Ecto neural progenitor cell (in vitro differentiated cells): Measurements from ENCODE around the gene TUT4.

Source experiments
- DNase-seq: peaks from one replicate; pipeline ENCODE4 v3.0.0-alpha.2; 2018; ENCODE audit warnings: low spot score

TUT4 gene

GRCh38 chr1:52531249-52531872 lies 21.5 kb downstream of the TUT4 start:
- no peak for DNase-seq

DNA sequence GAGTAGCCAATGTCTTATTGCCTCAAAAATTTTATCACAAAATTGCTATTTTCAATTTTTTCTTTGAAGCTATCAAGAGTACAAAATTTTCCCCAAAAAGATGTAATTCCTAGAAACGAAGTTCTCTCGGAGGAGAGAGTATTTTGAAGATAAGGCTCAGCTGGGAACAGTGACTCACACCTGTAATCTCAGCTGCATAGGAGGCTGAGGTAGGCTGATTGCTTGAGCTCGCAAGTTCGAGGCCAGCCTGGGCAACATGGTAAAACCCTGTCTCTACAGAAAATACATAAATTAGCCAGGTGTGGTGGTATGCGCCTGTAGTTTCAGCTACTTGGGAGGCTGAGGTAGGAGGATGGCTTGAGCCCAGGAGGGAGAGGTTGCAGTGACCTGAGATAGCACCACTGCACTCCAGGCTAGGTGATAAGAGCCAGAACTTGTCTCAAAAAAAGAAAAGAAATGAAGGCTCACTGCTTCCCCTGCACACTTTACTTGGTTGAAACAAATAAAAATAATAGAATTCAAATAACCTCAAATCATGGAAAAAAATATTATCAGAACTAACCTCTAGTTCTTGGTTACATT lies 22.2 kb downstream of the TUT4 start:
- no peak for DNase-seq

- DNase-seq = no peak
Measured at GRCh38 chr1:52523376-52523775, 29.5 kb downstream of the TUT4 start.

GRCh38 chr1:52520148-52520547 lies 32.7 kb downstream of the TUT4 start:
- DNase-seq = no peak

- DNase-seq = no peak
Measured at GRCh38 chr1:52518962-52519361, 33.9 kb downstream of the TUT4 start.

- DNase-seq = no peak
Measured at GRCh38 chr1:52511851-52512615, 40.9 kb downstream of the TUT4 start.

- DNase-seq = no peak
Measured at GRCh38 chr1:52511439-52511838, 41.5 kb downstream of the TUT4 start.

- no peak for DNase-seq
Measured at GRCh38 chr1:52506920-52507546, 45.9 kb downstream of the TUT4 start.

GRCh38 chr1:52506349-52506748 lies 46.5 kb downstream of the TUT4 start:
- DNase-seq = no peak

- no peak for DNase-seq
Measured at GRCh38 chr1:52504720-52505119, 48.2 kb downstream of the TUT4 start.

- no peak for DNase-seq
Measured at GRCh38 chr1:52503706-52504105, 49.2 kb downstream of the TUT4 start.

DNA sequence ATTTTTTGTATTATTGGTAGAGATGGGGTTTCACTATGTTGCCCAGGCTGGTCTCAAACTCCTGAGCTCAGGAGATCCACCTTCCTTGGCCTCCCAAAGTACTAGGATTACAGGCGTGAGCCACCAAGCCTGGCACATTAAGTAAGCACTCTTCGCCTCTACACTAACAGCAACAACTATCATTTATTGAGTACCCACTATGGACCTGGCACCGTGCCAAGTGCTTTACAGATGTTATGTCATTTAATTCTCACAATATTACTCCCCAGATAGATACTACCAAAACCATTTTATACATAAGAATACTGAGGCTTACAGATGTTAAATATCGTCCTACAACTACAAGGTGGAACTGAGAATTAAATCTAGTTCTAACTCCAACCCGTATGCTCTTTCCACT lies 50.1 kb downstream of the TUT4 start:
- no peak for DNase-seq

GRCh38 chr1:52487632-52488031 lies 65.3 kb downstream of the TUT4 start:
- no peak for DNase-seq

DNA sequence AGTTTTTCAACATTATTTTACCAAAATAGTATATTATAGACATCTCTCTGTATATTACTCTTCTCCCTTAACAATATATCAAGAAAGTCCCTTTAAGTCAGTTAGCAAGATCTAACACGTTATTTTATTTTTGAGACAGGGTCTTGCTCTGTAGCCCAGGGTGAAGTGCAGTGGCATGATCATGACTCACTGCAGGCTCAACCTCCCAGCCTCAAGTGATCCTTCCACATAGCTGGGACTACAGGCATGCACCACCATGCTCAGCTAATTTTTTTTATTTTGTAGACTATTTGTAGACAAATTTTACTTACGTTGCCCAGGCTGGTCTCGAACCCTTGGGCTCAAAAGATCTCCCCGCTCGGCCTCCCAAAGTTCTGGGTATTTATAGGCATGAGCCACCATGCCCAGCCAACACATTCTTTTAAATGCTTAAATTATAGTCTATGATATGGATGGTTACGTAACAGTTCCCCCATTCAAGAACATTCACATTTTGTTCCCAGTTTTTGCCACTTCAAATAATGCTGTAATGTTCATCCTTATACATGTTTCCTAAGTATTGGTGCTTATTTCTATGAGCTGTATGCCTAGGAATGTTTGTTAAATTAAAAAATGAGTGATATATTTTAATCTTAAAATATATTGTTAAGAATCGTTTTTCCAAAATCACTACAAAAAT lies 70.4 kb downstream of the TUT4 start:
- no peak for DNase-seq

GRCh38 chr1:52479076-52479475 lies 73.8 kb downstream of the TUT4 start:
- no peak for DNase-seq

GRCh38 chr1:52477876-52478275 lies 75.0 kb downstream of the TUT4 start:
- DNase-seq = no peak

DNA sequence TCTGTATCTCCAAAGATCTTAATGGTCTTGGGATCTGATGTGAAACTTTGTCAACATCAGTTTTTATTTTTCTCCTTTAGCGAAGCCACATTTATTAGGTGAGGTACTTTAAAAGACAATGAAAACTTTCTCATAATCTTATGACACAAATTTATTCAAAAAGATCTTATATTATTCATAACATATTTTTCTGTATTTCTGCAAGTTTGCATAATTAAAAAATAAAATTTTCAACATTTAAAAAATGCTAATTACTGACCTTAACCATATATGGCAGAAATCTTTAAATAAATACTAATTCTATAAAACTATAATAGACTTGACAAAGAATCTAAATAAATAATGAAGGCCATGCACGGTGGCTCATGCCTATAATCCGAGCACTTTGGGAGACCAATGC lies 75.9 kb downstream of the TUT4 start:
- no peak for DNase-seq

- no peak for DNase-seq
Measured at GRCh38 chr1:52474807-52475206, 78.1 kb downstream of the TUT4 start.

DNA sequence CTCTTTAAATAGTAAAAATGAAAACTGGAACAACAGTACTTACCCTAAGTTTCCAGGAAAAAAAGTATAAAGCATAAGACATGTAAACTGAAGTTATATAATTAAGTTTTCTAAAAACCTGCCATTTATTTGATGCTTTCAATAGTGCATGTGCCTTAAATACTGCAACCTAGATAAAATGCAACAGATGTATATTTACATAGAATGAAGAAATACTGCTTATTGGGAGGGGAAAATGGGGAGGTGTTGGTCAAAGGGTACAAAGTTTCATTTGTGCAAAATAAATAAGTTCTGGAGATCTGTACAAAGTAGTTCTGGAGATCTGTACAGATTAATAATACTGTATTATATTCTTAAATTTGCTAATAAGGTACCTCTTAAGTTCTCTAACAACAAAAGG lies 79.9 kb downstream of the TUT4 start:
- no peak for DNase-seq

- no peak for DNase-seq
Measured at GRCh38 chr1:52472384-52472783, 80.5 kb downstream of the TUT4 start.

- no peak for DNase-seq
Measured at GRCh38 chr1:52469108-52469507, 83.8 kb downstream of the TUT4 start.

GRCh38 chr1:52463891-52464290 lies 89.0 kb downstream of the TUT4 start:
- DNase-seq = no peak

DNA sequence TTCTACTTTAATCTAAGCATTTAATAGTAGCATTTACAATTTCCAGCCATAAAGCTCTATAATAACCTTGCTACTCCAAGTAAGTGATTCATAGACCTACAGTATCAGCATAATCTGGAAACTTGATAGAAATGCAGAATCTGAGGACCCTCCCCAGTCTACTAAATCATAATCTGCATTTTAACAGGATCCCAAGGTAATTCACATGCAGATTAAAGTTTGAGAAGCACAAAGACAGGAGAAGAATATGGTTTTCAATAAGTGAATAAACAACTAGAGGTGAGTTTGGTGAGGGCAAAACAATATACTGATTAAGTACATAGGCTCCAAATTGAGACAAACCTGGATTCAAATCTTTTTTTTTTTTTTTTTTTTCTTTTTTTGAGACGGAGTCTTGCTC lies 91.1 kb downstream of the TUT4 start:
- no peak for DNase-seq
